B cell (primary cell): ENCODE data around the gene TMEM247. TPM values are rescaled to one million over a fixed set of nuclear protein-coding genes. Genes with fewer than 3 reads are reported as not detected.
A peak's percentile ranks its signal among the peaks of the same experiment; 100 is the strongest.

Experiments used
- ATAC-seq: fragments of 200-7000 bp; cut with Tn5 transposase; one replicate; pipeline ENCODE4 v1.10.0; 2021; ENCODE audit warnings: low read depth, mild to moderate bottlenecking, moderate number of reproducible peaks, moderate library complexity
- CTCF ChIA-PET: fragments of 350-600 bp; sonication (Branson Sonifier 250); formaldehyde crosslinking; loops from one replicate; lab custom pipeline; 2021; ENCODE audit warnings: antibody characterized with exemption, inconsistent platforms; lab: Charles Lee
- POLR2A ChIA-PET: fragments of 350-600 bp; sonication (Branson Sonifier 250); formaldehyde crosslinking; loops from one replicate; lab custom pipeline; 2021; ENCODE audit warnings: antibody characterized with exemption; lab: Charles Lee
- DNase-seq: peaks from one replicate; pipeline ENCODE4 v3.0.0; 2013
- H2AFZ ChIP-seq: 2 replicates; pipeline ENCODE4 v1.6.1; 2012; ENCODE audit warnings: mild to moderate bottlenecking, low read depth, low read length; ENCODE audit not compliant: insufficient read depth, poor library complexity, severe bottlenecking
- H3K27ac ChIP-seq, 2 donors: 1 replicate in 1 of 2; 2 replicates in 1 of 2; pipeline ENCODE4 v1.5.1; 2012 to 2013; ENCODE audit warnings: low read length in 2 of 2, mild to moderate bottlenecking in 2 of 2, moderate library complexity in 1 of 2
- H3K27me3 ChIP-seq, 4 experiments: fragments of 200-600 bp in 1 of 4; sonication (generic) in 1 of 4; replicated peaks in 1 of 4; 1 replicate in 2 of 4; 2 replicates in 2 of 4; pipeline versions ENCODE4 v1.6.1 to v1.7.0; 2013 to 2016; ENCODE audit warnings: low read length in 3 of 4, mild to moderate bottlenecking in 2 of 4, mixed read lengths in 1 of 4, moderate library complexity in 1 of 4; ENCODE audit not compliant: insufficient read depth in 4 of 4, control insufficient read depth in 3 of 4; ENCODE audit errors: control extremely low read depth in 1 of 4
- H3K36me3 ChIP-seq, 2 experiments: replicated peaks in 1 of 2; 1 replicate in 1 of 2; 2 replicates in 1 of 2; pipeline versions ENCODE4 v1.6.1 to v1.7.1; 2013; ENCODE audit warnings: low read length in 1 of 2; ENCODE audit not compliant: insufficient read depth in 2 of 2, control insufficient read depth in 1 of 2; ENCODE audit errors: control extremely low read depth in 1 of 2, extremely low read depth in 1 of 2
- H3K4me1 ChIP-seq, 2 donors: fragments of 200-600 bp in 1 of 2; sonication (generic) in 1 of 2; 1 replicate in 1 of 2; 2 replicates in 1 of 2; pipeline versions ENCODE4 v1.5.1 to v1.6.1; 2013 to 2017; ENCODE audit warnings: low read length in 2 of 2; ENCODE audit not compliant: control insufficient read depth in 2 of 2, insufficient read depth in 2 of 2
- H3K4me2 ChIP-seq: replicated peaks from 2 replicates; pipeline ENCODE3; 2012; ENCODE audit warnings: mild to moderate bottlenecking, low read depth, low read length; ENCODE audit not compliant: poor library complexity, severe bottlenecking
- H3K4me3 ChIP-seq, 5 experiments: fragments of 200-600 bp in 1 of 5; sonication (generic) in 1 of 5; 1 replicate in 3 of 5; 2 replicates in 2 of 5; pipeline versions ENCODE4 v1.5.1 to v1.7.0; 2011 to 2016; ENCODE audit warnings: low read length in 4 of 5, mild to moderate bottlenecking in 4 of 5, low read depth in 2 of 5, control low read depth in 1 of 5, moderate library complexity in 1 of 5; ENCODE audit not compliant: insufficient read depth in 1 of 5; ENCODE audit errors: control extremely low read depth in 1 of 5, extremely low read depth in 1 of 5
- H3K79me2 ChIP-seq: fragments of 200-600 bp; sonication (generic); one replicate; pipeline ENCODE4 v1.6.0; 2016; ENCODE audit warnings: low read length; ENCODE audit not compliant: control insufficient read depth, insufficient read depth
- H3K9ac ChIP-seq: fragments of 200-600 bp; sonication (generic); 2 replicates; pipeline ENCODE4 v1.6.1; 2017; ENCODE audit warnings: mild to moderate bottlenecking, low read length, moderate library complexity
- H3K9me3 ChIP-seq, 3 donors: one replicate each; pipeline versions ENCODE4 v1.6.1 to v1.7.1; 2013; ENCODE audit warnings: low read length in 2 of 3; ENCODE audit not compliant: control insufficient read depth in 2 of 3, insufficient read depth in 1 of 3; ENCODE audit errors: control extremely low read depth in 1 of 3
- H4K20me1 ChIP-seq: 2 replicates; pipeline ENCODE4 v1.6.0; 2012; ENCODE audit warnings: mild to moderate bottlenecking, low read length; ENCODE audit not compliant: insufficient read depth, control insufficient read depth, poor library complexity, severe bottlenecking
- H3K27ac Mint-ChIP-seq: one replicate; pipeline ENCODE4 v1.8.0; 2021; ENCODE audit warnings: mixed read lengths
- H3K27me3 Mint-ChIP-seq: one replicate; pipeline ENCODE4 v1.8.0; 2021; ENCODE audit warnings: mixed read lengths
- H3K4me1 Mint-ChIP-seq: one replicate; pipeline ENCODE4 v1.8.0; 2021; ENCODE audit warnings: mixed read lengths
- H3K4me3 Mint-ChIP-seq: one replicate; pipeline ENCODE4 v1.8.0; 2021; ENCODE audit warnings: mixed read lengths
- H3K9me3 Mint-ChIP-seq: one replicate; pipeline ENCODE4 v1.8.0; 2022; ENCODE audit warnings: mixed read lengths; ENCODE audit not compliant: insufficient read depth
- CTCF ChIP-seq: fragments of 200-600 bp; IDR thresholded peaks from one replicate; pipeline ENCODE4 v1.8.0; 2022; ENCODE audit warnings: antibody characterized with exemption, mild to moderate bottlenecking
- EZH2 ChIP-seq: IDR thresholded peaks from 2 replicates; pipeline ENCODE4 v1.6.1; 2012; ENCODE audit warnings: borderline replicate concordance, low read depth, mild to moderate bottlenecking, moderate library complexity, low read length; ENCODE audit not compliant: insufficient read depth, poor library complexity, severe bottlenecking
- WGBS: methylation state at CpG from one replicate; pipeline ENCODE4 v1.1.5; 2013; ENCODE audit warnings: missing lambda C conversion rate; ENCODE audit not compliant: insufficient coverage; 5-methylcytosine and 5-hydroxymethylcytosine counted together
- intact Hi-C: fragments of 100-400 bp; cut with micrococcal nuclease; formaldehyde crosslinking; loops from one replicate; pipeline ENCODE4 v1.10.0; 2022
- polyA plus RNA-seq: library from polyadenylated mRNA; depleted of rRNA; stranded (reverse); fragments of >200 nt; gene quantifications from 2 replicates; pipeline ENCODE4 v1.2.3, GENCODE V29; 2012
- total RNA-seq, 2 donors: library from RNA; stranded (reverse); fragments of 120-200 nt in 1 of 2; gene quantifications; 1 replicate in 1 of 2; 2 replicates in 1 of 2; pipeline versions ENCODE4 v1.2.3 to v1.2.4, GENCODE V29; 2013 to 2022

TMEM247 gene
- total and polyA plus RNA-seq, 2 donors (not counting 1 experiment from before 2014, with no cell fraction given), result not detected

GRCh38 chr2:46498681-46499080, 19.3 kb downstream of the TMEM247 start:
- intact Hi-C loops, result no loop called here
- Mint-ChIP-seq H3K27me3 (no peaks in the 10 kb centered on the region), H3K9me3 (no peaks in the 10 kb centered on the region), H3K4me3 (peak overlapping the region; percentile 90), H3K27ac (no peak overlapping the region), H3K4me1 (peaks cover 16% of the 10 kb centered on the region)
- no CpG with 5 or more reads among the region's 4 CpGs for WGBS
- no peak overlapping the region for H3K4me3 ChIP-seq
- H4K20me1 ChIP-seq, result no peaks in the 10 kb centered on the region
- no peaks in the 10 kb centered on the region for H3K9me3 ChIP-seq
- POLR2A ChIA-PET, result no interaction called here
- H3K4me1 ChIP-seq, result peaks cover 5 to 7% of the 10 kb centered on the region in 2 donors
- no peak overlapping the region for H3K9ac ChIP-seq
- CTCF ChIA-PET, result no interaction called here
- DNase-seq (no peak), ATAC-seq (no peak)
- no peak overlapping the region for H3K4me2 ChIP-seq
- no peaks in the 10 kb centered on the region for H3K27me3 ChIP-seq
- TF ChIP-seq CTCF (no peak), EZH2 (no peak)
- H3K79me2 ChIP-seq, result no peaks in the 10 kb centered on the region
- no peaks in the 10 kb centered on the region for H3K36me3 ChIP-seq
- no peak overlapping the region for H2AFZ ChIP-seq
- H3K27ac ChIP-seq, result no peak overlapping the region

GRCh38 chr2:46499392-46499785, 20.0 kb downstream of the TMEM247 start:
- H3K9ac ChIP-seq, result peak overlapping the region; percentile 95
- H3K4me1 ChIP-seq, result peaks cover 5 to 7% of the 10 kb centered on the region in 2 donors
- WGBS, result 36% methylated on average over 7 of the region's 7 CpGs
- TF ChIP-seq CTCF (no peak), EZH2 (no peak)
- peak overlapping the region; percentile 94 for H3K4me2 ChIP-seq
- H3K9me3 Mint-ChIP-seq, result no peaks in the 10 kb centered on the region
- peaks cover 16% of the 10 kb centered on the region for H3K4me1 Mint-ChIP-seq
- no peaks in the 10 kb centered on the region for H4K20me1 ChIP-seq
- H3K9me3 ChIP-seq, result no peaks in the 10 kb centered on the region
- no peak overlapping the region for H3K27ac Mint-ChIP-seq
- H3K27me3 ChIP-seq, result no peaks in the 10 kb centered on the region
- intact Hi-C loops, result no loop called here
- POLR2A ChIA-PET, result no interaction called here
- H3K79me2 ChIP-seq, result no peaks in the 10 kb centered on the region
- CTCF ChIA-PET, result no interaction called here
- peak overlapping the region; percentile 83 for H2AFZ ChIP-seq
- DNase-seq (no peak), ATAC-seq (no peak)
- H3K36me3 ChIP-seq, result no peaks in the 10 kb centered on the region
- peak overlapping the region in 4 of 5 experiments; percentile 67 to 88 (median 71) for H3K4me3 ChIP-seq
- no peaks in the 10 kb centered on the region for H3K27me3 Mint-ChIP-seq
- H3K4me3 Mint-ChIP-seq, result peak overlapping the region; percentile 90
- H3K27ac ChIP-seq, result peak overlapping the region; percentile 73 to 78
